NCI-H748 (cell line): Measurements from ENCODE around the gene BOC.

Experiments
- DNase-seq: peaks from one replicate; lab custom pipeline; 2025; ENCODE audit not compliant: unreplicated experiment; lab: John Stamatoyannopoulos, UW

The BOC gene

GRCh38 chr3:113223475-113224281, 12.3 kb downstream of the BOC start:
- DNase-seq = no peak

- DNase-seq = no peak
These were observed 13.9 kb downstream of the BOC start for GRCh38 chr3:113225286-113225685.

GRCh38 chr3:113226491-113226890, 15.1 kb downstream of the BOC start:
- no peak for DNase-seq

GRCh38 chr3:113227146-113227545, 15.8 kb downstream of the BOC start:
- no peak for DNase-seq

- DNase-seq = no peak
These were observed 17.3 kb downstream of the BOC start for GRCh38 chr3:113228498-113229286.

- no peak for DNase-seq
These were observed 20.0 kb downstream of the BOC start for GRCh38 chr3:113231391-113231790.

- peak; percentile 12 for DNase-seq
These were observed 20.5 kb downstream of the BOC start for GRCh38 chr3:113231827-113232253.

- no peak for DNase-seq
These were observed 21.0 kb downstream of the BOC start for GRCh38 chr3:113232342-113232741.

- DNase-seq = no peak
These were observed 22.1 kb downstream of the BOC start for GRCh38 chr3:113233497-113233896.

- no peak for DNase-seq
These were observed 22.7 kb downstream of the BOC start for GRCh38 chr3:113234028-113234427.

GRCh38 chr3:113234688-113235260, 23.4 kb downstream of the BOC start:
- DNase-seq = no peak

- no peak for DNase-seq
These were observed 27.1 kb downstream of the BOC start for GRCh38 chr3:113238503-113238902.

- no peak for DNase-seq
These were observed 29.5 kb downstream of the BOC start for GRCh38 chr3:113240841-113241240.

GRCh38 chr3:113241292-113242095, 30.1 kb downstream of the BOC start:
- peak; percentile 19 for DNase-seq

- DNase-seq = no peak
These were observed 30.8 kb downstream of the BOC start for GRCh38 chr3:113242096-113242581.

GRCh38 chr3:113243071-113243470, 31.7 kb downstream of the BOC start:
- DNase-seq = no peak

GRCh38 chr3:113243846-113244245, 32.5 kb downstream of the BOC start:
- no peak for DNase-seq

GRCh38 chr3:113245761-113246161, 34.4 kb downstream of the BOC start:
- DNase-seq = no peak

- DNase-seq = no peak
These were observed 35.7 kb downstream of the BOC start for GRCh38 chr3:113247068-113247467.

- no peak for DNase-seq
These were observed 36.5 kb downstream of the BOC start for GRCh38 chr3:113247675-113248458.
